Left forelimb (tissue), 1 donor: ENCODE measurements around the gene S100A5.
"Not testable (repeated sequence)": the region's sequence is repeated elsewhere in the genome, so short reads cannot be mapped to it uniquely, and the experiment has no call there.

Experiments
- DNase-seq: peaks from one replicate; pipeline ENCODE4 v3.0.0-alpha.2; 2018; ENCODE audit warnings: low spot score

The S100A5 gene

DNA sequence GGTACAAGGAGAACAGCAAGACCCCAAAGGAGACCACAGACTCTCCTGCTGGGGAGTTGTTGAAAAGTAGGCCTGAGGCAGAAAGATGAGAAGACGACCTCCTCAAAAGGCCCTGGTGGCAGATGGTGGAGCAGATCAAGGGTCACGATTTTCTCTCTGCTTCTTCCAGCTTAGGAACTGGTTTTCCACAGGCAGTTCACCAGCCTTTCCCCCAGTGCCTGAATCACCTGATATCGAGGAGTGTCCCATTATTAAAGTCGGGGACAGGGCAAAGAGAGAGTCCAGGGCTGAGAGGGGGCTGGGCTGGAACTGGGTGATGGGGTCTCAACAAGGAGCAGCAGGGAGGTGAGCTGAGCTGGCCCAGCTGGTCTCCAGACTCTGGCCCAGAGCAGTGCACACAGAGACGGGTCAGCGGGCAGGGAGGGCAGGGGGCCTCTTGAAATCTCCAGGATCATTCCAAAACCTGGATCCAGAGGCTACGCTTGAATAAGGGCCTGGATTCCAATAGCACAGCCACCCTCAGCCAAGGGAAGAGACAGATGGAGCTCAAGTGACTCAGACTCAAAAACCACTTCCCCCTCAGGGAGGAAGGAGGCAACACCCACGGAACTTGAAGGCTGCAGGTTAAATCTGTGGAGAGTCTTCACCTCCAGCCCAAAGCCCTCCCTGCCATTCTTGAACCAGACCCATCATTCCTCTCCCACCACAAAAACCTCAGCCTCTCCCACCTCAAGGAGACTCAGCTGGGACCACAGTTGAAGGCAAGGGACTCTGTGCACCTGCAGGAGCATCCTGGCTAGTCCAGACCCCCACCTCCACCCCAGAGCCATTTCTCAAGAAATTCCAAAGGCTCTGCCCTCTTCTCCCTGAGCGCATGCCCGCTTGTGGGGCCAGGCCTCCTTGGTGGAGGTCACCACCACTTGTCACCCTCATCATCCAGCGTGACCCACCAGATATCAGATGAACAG, at the start of gene S100A5:
S100A5 (minus strand) TSS at position 541 of the 968 bp plus-strand sequence. CDS start 743 bp downstream, outside the sequence.
- no peak for DNase-seq

GRCh38 chr1:153588482-153588881, 47.7 kb upstream of the S100A5 start:
- no peak for DNase-seq

DNA sequence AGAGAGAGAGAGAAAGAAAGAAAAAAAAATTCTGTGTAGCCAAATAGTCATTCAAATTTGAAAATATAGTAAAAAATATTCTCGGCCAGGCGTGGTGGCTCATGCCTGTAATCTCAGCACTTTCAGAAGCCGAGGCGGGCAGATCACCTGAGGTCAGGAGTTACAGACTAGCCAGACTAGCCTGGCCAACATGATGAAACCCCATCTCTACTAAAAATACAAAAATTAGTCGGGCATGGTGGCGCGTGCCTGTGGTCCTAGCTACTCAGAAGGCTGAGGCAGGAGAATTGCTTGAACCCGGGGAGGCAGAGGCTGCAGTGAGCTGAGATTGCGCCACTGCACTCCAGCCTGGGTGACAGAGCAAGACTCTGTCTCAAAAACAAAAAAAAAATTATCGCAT, 47.3 kb upstream of the S100A5 start:
- not testable (repeated sequence) for DNase-seq

- no peak for DNase-seq
Observed at GRCh38 chr1:153587314-153587713, 46.6 kb upstream of the S100A5 start.

DNA sequence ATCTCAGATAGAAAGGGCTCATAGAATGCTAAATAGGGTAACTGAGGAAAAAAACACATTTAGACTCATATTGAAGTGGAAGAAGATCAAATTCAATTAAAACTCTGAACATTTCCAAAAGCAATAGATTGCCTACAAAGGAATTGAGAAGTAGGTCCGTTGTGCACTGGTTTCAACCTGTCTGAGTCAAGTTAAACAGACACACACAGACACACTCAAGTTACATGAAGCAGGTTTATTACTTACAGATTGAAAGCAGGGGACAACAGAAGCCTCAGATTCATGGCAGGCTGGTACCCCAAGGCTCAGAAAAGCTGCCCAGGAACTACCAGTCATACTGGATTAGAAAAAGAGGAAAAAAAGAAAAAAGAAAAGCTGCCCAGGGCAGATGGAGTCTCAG, 45.6 kb upstream of the S100A5 start:
- no peak for DNase-seq

- DNase-seq, result no peak
Observed at GRCh38 chr1:153585006-153585405, 44.3 kb upstream of the S100A5 start.

DNA sequence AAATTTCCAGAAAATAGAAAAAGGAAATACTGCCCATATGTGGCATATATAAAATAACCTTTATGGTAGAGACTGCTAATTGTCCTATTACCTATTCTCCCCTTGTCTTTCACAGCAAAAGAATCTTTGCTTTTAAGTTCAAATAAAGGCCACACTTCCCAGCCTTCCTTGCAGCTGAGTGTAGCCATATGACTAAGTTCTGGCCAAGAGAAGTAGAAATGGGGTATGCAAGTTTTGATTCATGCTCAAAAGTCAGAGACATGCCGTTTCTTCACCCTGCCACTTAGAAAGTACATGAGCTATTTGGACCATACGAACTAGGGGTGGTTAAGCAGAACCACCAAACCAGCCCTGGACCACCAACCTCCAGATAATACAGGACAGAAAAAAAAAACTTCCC, 43.2 kb upstream of the S100A5 start:
- no peak for DNase-seq

GRCh38 chr1:153583514-153583913, 42.8 kb upstream of the S100A5 start:
- DNase-seq, result not testable (repeated sequence)

- DNase-seq, result not testable (repeated sequence)
Observed at GRCh38 chr1:153582836-153583235, 42.1 kb upstream of the S100A5 start.

DNA sequence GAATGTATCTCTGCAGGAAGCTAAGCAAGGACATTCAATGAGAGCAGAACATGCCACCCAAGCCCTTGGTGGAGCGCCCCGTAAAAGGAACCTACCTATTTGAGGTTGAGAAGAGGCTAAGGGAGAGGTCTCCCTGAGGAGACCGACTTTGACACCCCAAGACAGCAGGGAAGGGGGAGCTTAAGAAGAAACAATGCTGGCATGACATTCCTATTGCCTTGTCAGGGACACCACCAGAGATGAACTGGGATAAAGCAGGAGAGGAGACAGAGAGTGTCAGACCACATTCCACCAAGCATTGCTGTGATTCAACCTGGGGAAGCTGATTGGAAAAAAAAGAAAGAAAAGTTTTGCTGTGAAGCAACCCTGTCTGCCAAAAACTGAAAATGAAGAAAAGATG, 38.2 kb upstream of the S100A5 start:
- no peak for DNase-seq

GRCh38 chr1:153578490-153578889, 37.8 kb upstream of the S100A5 start:
- no peak for DNase-seq

GRCh38 chr1:153577624-153578051, 36.9 kb upstream of the S100A5 start:
- DNase-seq, result no peak

GRCh38 chr1:153577138-153577537, 36.4 kb upstream of the S100A5 start:
- no peak for DNase-seq

- DNase-seq, result not testable (repeated sequence)
Observed at GRCh38 chr1:153575497-153575896, 34.8 kb upstream of the S100A5 start.

GRCh38 chr1:153575081-153575491, 34.4 kb upstream of the S100A5 start:
- not testable (repeated sequence) for DNase-seq

DNA sequence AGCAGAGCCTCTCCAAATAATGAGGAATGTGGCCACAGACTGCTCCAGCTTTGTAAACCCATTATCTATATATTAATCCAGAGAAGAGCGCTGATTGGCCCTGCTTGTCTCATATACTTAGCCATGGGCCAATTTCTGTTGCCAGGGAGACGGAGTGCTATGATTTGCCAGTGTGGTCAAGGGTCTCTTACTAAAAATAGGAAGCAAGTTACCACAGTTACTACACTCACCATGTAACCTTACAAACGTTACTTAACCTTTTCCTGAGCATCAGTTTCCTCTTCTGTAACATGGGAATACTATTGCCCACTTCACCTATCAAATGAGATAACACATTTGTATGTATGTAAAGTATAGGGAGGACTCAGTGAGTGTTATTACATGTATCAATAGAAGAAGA, 32.6 kb upstream of the S100A5 start:
- no peak for DNase-seq

- DNase-seq, result no peak
Observed at GRCh38 chr1:153572569-153573015, 31.9 kb upstream of the S100A5 start.

- DNase-seq, result no peak
Observed at GRCh38 chr1:153571706-153572105, 31.0 kb upstream of the S100A5 start.

DNA sequence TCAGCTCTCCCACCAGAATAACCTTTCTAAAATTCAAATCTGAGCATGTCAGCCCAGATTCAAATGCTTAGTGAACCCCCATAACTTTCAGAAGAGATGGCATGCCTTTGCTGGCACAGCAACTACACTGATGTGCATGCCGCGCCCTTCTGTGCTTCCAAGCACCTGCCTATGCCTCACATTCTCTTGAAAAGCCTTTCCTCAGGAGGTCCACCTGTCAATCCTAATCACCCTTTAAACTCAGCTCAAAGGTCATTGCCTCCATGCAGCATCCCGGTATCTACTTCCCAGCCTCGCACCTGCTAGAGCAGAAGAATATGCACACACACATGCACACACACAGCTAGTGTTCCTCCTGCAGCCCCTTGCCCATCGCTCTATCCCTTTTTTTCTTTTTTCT, 30.1 kb upstream of the S100A5 start:
- DNase-seq, result no peak

GRCh38 chr1:153569465-153569864, 28.7 kb upstream of the S100A5 start:
- no peak for DNase-seq

GRCh38 chr1:153568367-153569099, 27.8 kb upstream of the S100A5 start:
- peak; percentile 92 for DNase-seq

GRCh38 chr1:153567621-153568366, 27.1 kb upstream of the S100A5 start:
- no peak for DNase-seq
